HepG2 (cell line): ENCODE results near the gene MOGAT3. TPM values are rescaled to one million over a fixed set of nuclear protein-coding genes. Genes with fewer than 3 reads are reported as not detected.

ENCODE experiments used
- DBP ChIP-seq: sonication (generic); formaldehyde crosslinking; IDR thresholded peaks from 2 replicates; pipeline ENCODE4 v1.4.0; 2020; ENCODE audit warnings: missing genetic modification reagents; ENCODE audit errors: not compliant biosample characterization
- GFI1 ChIP-seq: sonication (generic); formaldehyde crosslinking; IDR thresholded peaks from 2 replicates; pipeline ENCODE4 v1.5.0; 2020; ENCODE audit warnings: missing genetic modification reagents, mild to moderate bottlenecking, borderline replicate concordance
- MXD4 ChIP-seq: IDR thresholded peaks from 2 replicates; pipeline ENCODE4 v1.6.1; 2016; ENCODE audit warnings: mild to moderate bottlenecking, missing biosample characterization, missing genetic modification reagents
- NFYB ChIP-seq: sonication (generic); formaldehyde crosslinking; IDR thresholded peaks from 2 replicates; pipeline ENCODE4 v1.4.0; 2020; ENCODE audit warnings: missing genetic modification reagents
- RBM39 ChIP-seq: fragments of 200-400 bp; formaldehyde crosslinking; IDR thresholded peaks from one replicate; pipeline ENCODE4 v1.6.1; 2018; ENCODE audit warnings: antibody characterized with exemption, mild to moderate bottlenecking, low read depth, low read length; ENCODE audit not compliant: poor library complexity, severe bottlenecking
- SUZ12 ChIP-seq: fragments of 150-350 bp; IDR thresholded peaks from 2 replicates; pipeline ENCODE4 v1.6.1; 2014; ENCODE audit warnings: low read depth, low read length
- ZFP36L1 ChIP-seq: sonication (generic); formaldehyde crosslinking; IDR thresholded peaks from 2 replicates; pipeline ENCODE4 v1.8.0; 2022; ENCODE audit warnings: mild to moderate bottlenecking, missing genetic modification reagents, moderate library complexity
- ZNF136 ChIP-seq: sonication (generic); formaldehyde crosslinking; IDR thresholded peaks from 2 replicates; pipeline ENCODE4 v1.8.1; 2022; ENCODE audit warnings: low read depth, mild to moderate bottlenecking, moderate library complexity, missing genetic modification reagents
- ZNF232 ChIP-seq: sonication (generic); formaldehyde crosslinking; IDR thresholded peaks from 2 replicates; pipeline ENCODE4 v1.4.0; 2020; ENCODE audit warnings: missing genetic modification reagents, borderline replicate concordance
- ZNF280D ChIP-seq: sonication (generic); formaldehyde crosslinking; IDR thresholded peaks from 2 replicates; pipeline ENCODE4 v1.5.1; 2020; ENCODE audit warnings: mild to moderate bottlenecking, missing genetic modification reagents
- ZNF331 ChIP-seq: sonication (generic); formaldehyde crosslinking; IDR thresholded peaks from 2 replicates; pipeline ENCODE4 v1.4.0; 2020; ENCODE audit warnings: missing genetic modification reagents
- ZNF333 ChIP-seq: sonication (generic); formaldehyde crosslinking; IDR thresholded peaks from 2 replicates; pipeline ENCODE4 v1.4.0; 2020; ENCODE audit warnings: mild to moderate bottlenecking, missing genetic modification reagents, borderline replicate concordance
- polyA plus RNA-seq, 8 experiments: library from polyadenylated mRNA; depleted of rRNA in 3 of 8; stranded (reverse) in 7 of 8; unstranded in 1 of 8; fragments of >200 nt; fragmentation: Illumina TruSeq in 4 of 8; extraction: Trizol in 4 of 8; gene quantifications; 2 replicates each; pipeline versions ENCODE4 v1.2.1 to v1.2.3, GENCODE V29; 2011 to 2016; ENCODE audit warnings: low read depth in 4 of 8, missing spikeins in 1 of 8, mixed read lengths in 1 of 8; ENCODE audit not compliant: insufficient read depth in 1 of 8
- total RNA-seq, 5 experiments: library from RNA; depleted of rRNA; stranded (reverse); fragments of >200 nt; fragmentation: Illumina TruSeq; extraction: Trizol; gene quantifications; 2 replicates each; pipeline ENCODE4 v1.2.3, GENCODE V29; 2016; ENCODE audit warnings: low read depth in 1 of 5
- TF ChIP-seq, protein P1 (sequence below): sonication (generic); formaldehyde crosslinking; IDR thresholded peaks from 2 replicates; pipeline ENCODE4 v1.9.0; 2021; ENCODE audit warnings: missing genetic modification reagents, borderline replicate concordance
- TF ChIP-seq, protein P2 (sequence below): sonication (generic); formaldehyde crosslinking; IDR thresholded peaks from 2 replicates; pipeline ENCODE4 v1.4.0; 2020; ENCODE audit warnings: mild to moderate bottlenecking, missing genetic modification reagents
- TF ChIP-seq, protein P3 (sequence below): sonication (generic); formaldehyde crosslinking; IDR thresholded peaks from 2 replicates; pipeline ENCODE4 v1.5.0; 2020; ENCODE audit warnings: missing genetic modification reagents, mild to moderate bottlenecking, borderline replicate concordance
- TF ChIP-seq, protein P4 (sequence below): sonication (generic); formaldehyde crosslinking; IDR thresholded peaks from 2 replicates; pipeline ENCODE4 v1.5.0; 2020; ENCODE audit warnings: missing genetic modification reagents

MOGAT3 gene
- total and polyA plus RNA-seq, 2 of the 13 experiments (the other 11 are each of a cell fraction or from before 2014, with no cell fraction given) = 22.5 to 30.5 TPM

DNA sequence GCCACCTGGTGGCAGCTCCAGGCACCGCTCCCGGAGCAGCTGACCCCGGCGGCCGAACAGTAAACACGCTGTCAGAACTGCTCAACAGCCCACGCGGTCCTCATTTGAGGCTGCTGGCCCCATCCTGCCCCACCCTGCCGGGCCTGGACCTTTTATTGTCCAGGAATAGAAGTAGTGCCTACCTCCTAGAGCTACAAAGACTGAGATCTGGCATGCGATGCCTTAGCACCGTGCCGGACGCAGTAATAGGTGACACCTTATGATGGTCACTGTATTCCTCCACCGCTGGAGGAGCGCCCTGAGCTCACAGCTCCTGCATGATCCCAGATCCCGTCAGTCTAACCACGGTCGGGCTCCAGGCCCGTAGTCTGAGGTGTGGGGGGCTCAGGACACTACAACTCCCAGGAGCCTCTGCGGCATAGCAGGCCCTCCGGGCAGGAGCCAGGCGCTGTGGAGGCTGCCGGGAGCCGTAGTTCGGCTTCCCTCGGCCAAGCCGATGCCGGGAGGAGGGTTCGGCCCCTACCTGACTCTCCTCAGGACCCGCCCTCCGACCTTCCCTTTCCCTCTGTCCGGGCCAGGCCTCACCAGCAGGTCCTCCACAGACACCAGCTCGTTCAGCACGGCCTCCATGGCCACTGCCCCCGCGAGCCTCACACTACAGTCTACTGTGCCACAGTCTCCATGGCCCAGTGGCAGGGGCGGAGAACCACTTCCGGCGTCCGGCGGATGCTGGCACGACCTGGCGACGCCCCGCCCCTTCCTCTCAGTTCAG, 43.7 kb upstream of the MOGAT3 start, which contains the start of gene FIS1 (continued):
- TF ChIP-seq, protein P1, sequence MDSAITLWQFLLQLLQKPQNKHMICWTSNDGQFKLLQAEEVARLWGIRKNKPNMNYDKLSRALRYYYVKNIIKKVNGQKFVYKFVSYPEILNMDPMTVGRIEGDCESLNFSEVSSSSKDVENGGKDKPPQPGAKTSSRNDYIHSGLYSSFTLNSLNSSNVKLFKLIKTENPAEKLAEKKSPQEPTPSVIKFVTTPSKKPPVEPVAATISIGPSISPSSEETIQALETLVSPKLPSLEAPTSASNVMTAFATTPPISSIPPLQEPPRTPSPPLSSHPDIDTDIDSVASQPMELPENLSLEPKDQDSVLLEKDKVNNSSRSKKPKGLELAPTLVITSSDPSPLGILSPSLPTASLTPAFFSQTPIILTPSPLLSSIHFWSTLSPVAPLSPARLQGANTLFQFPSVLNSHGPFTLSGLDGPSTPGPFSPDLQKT (CRISPR knock-in tag) = 0 out of 2 replicates have a peak, but pooled peaks have one; percentile 22
- peak; percentile 33; the same call in 1 of the 2 replicates for TF ChIP-seq NFYB (CRISPR knock-in tag)
- TF ChIP-seq, protein P2, sequence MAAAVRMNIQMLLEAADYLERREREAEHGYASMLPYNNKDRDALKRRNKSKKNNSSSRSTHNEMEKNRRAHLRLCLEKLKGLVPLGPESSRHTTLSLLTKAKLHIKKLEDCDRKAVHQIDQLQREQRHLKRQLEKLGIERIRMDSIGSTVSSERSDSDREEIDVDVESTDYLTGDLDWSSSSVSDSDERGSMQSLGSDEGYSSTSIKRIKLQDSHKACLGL = peak; percentile 90; the same call in 1 of the 2 replicates
- TF ChIP-seq ZFP36L1 = 0 out of 2 replicates have a peak, but pooled peaks have one; percentile 41
- TF ChIP-seq, protein P3, sequence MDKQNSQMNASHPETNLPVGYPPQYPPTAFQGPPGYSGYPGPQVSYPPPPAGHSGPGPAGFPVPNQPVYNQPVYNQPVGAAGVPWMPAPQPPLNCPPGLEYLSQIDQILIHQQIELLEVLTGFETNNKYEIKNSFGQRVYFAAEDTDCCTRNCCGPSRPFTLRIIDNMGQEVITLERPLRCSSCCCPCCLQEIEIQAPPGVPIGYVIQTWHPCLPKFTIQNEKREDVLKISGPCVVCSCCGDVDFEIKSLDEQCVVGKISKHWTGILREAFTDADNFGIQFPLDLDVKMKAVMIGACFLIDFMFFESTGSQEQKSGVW (CRISPR knock-in tag) = no peak
- 0 out of 2 replicates have a peak, but pooled peaks have one; percentile 57 for TF ChIP-seq ZNF136 (CRISPR knock-in tag)
- TF ChIP-seq RBM39 = peak; percentile 89
- TF ChIP-seq, protein P4, sequence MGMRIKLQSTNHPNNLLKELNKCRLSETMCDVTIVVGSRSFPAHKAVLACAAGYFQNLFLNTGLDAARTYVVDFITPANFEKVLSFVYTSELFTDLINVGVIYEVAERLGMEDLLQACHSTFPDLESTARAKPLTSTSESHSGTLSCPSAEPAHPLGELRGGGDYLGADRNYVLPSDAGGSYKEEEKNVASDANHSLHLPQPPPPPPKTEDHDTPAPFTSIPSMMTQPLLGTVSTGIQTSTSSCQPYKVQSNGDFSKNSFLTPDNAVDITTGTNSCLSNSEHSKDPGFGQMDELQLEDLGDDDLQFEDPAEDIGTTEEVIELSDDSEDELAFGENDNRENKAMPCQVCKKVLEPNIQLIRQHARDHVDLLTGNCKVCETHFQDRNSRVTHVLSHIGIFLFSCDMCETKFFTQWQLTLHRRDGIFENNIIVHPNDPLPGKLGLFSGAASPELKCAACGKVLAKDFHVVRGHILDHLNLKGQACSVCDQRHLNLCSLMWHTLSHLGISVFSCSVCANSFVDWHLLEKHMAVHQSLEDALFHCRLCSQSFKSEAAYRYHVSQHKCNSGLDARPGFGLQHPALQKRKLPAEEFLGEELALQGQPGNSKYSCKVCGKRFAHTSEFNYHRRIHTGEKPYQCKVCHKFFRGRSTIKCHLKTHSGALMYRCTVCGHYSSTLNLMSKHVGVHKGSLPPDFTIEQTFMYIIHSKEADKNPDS (CRISPR knock-in tag) = no peak
- no peak for TF ChIP-seq ZNF331 (CRISPR knock-in tag)
- peak; percentile 47 for TF ChIP-seq MXD4
- TF ChIP-seq DBP = peak; percentile 27
- TF ChIP-seq ZNF232 (CRISPR knock-in tag) = peak; percentile 36; the same call in 1 of the 2 replicates
- TF ChIP-seq SUZ12 = peak; percentile 96
- TF ChIP-seq ZNF280D (CRISPR knock-in tag) = peak; percentile 68
- 0 out of 2 replicates have a peak, but pooled peaks have one; percentile 17 for TF ChIP-seq ZNF333 (CRISPR knock-in tag)
- 0 out of 2 replicates have a peak, but pooled peaks have one; percentile 45 for TF ChIP-seq GFI1 (CRISPR knock-in tag)
